Astrocyte (in vitro differentiated cells and primary cell): ENCODE measurements around the gene STAT3.

Source experiments
- CTCF ChIP-seq: IDR thresholded peaks from 2 replicates; pipeline ENCODE4 v1.5.1; 2011; ENCODE audit warnings: low read depth, mild to moderate bottlenecking, inconsistent platforms, low read length, moderate library complexity; ENCODE audit not compliant: insufficient read depth
- EZH2 ChIP-seq: IDR thresholded peaks from 2 replicates; pipeline ENCODE4 v1.6.1; 2012; ENCODE audit warnings: mild to moderate bottlenecking, low read length, inconsistent platforms; ENCODE audit not compliant: insufficient read depth

- TF ChIP-seq CTCF (no peak), EZH2 (no peak)
Measured at GRCh38 chr17:42304187-42305030, 83.8 kb downstream of the STAT3 start.
